Measurements from ENCODE around the gene COG5. TPM values are rescaled to one million over a fixed set of nuclear protein-coding genes. Genes with fewer than 3 reads are reported as not detected.

The COG5 gene
- total RNA-seq, 1 donor from 2014 or later: 63.4 TPM

DNA sequence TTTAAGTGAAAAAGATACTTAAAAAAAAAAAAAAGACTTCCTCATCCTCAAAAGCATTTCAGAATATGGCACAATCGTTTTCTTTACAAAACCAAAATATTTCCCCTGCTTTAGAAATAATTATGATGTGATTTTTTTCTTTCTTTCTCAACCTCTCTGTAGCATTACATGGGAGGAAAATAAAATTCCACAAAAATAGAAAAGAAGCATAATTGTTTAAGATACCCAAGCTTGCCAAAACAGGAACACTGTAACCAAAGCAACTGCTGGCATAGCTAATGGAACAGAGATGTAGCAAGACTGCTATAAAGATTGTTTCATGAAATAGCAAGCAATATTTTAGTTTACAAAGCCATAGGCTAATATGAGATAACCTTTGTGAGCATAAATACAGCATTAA is 169.4 kb downstream of the COG5 start:
- DNase-seq (ENCODE audit: low spot score): no peak

DNA sequence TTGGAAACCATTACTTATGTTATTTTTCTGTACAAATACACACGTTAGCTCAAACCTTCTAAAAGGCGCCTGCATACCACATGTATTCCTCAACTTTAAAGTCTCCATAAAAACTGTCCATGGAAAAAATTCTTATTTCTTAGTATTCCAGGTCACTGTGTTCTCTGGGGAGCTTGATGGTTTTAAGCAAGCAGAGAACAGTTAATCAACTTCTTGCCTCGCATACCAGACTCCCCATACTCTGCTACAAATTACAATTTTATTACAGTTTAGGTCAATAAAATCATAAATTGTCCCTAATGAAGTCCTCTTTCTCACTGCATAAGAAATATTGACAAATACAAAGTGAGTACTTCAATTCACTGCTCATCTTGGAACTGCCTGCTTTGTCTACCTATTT is 170.9 kb downstream of the COG5 start:
- no peak for DNase-seq (ENCODE audit: low spot score)

DNA sequence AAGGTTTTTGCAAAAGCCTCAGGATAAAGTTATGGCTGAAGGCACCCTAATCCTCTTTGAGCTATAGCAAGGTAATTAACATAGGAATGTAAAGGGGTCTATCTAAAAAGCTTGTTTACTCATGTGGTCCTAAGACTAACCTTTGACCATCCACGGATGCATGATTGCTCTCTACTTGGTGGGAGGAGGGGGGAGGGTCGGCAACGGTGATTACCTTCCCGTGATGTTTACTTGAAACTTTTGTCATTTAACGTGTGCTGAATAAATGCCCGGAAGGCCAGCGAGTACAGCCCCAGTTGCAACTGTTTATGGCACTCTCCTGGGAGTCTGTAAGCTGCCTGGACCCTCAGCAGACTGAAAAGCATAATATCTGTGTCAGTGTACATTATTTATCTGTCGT is 172.8 kb downstream of the COG5 start:
- DNase-seq (ENCODE audit: low spot score): no peak

DNA sequence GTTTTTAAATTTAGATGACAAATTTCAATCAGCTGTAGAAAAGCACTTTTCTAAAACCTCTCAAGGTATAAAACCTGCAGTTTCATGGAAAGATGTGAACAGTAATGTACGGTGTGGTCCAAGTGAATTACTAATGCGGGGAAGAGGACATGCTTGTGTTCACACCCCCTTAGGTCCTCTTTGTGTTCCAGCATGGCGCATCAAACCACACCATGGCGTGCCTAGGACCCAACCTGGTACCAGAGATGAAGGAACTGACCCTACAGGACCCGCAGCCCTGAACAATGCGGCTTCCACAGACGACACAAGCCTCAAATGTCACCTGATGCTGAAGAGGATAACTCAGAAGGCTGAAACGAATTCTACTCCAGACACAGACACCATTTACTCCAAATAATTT is 175.1 kb downstream of the COG5 start:
- no peak for DNase-seq (ENCODE audit: low spot score)

DNA sequence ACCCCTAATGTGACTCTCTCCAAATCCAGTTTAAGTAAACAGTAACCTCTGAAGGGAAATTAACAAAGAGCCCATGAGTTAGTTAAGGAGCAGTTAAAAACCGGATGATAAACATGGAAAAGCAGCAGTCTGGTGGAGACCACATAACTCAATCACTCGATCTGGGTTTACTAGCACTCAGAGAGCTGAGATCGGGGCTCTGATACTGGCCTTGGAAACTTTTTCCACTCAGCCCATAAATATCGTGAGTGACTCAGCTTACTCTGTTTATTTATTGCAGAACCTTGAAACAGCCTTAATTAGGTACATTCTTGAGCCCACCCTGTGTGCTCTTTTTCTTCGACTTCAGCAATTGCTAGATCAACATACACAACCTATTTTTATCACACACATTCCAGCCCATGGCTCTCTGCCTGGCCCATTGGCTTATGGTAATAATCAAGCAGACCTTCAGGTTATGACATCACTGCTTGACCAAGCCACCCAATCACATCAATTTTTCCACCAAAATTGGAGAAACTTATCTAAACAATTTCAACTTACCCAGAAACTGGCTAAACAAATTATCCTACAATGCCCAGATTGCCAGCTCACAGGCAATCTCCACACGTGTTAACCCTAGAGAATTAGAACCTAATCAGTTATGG is 176.0 kb downstream of the COG5 start:
- no peak for DNase-seq (ENCODE audit: low spot score)

DNA sequence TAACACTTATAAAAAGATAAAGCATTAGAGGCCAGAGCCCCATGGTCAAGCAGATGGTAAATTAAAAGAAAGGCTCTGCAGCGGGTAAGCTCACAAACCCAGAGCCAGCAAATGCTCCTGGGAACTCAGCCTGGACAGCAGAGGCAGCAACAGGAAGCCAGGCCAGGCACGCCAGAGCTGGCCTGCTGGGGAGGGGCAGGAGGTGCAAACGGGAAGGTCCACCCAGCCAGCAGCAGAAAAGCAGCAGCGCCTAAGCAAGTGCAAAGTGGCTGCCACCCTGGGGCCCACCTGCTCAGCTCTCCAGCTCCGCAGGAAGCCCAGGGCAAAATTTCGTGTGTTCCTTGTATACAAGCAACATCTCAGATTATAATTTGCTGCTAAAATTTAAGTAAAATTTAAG is 176.6 kb downstream of the COG5 start:
- DNase-seq (ENCODE audit: low spot score): peak; percentile 64

DNA sequence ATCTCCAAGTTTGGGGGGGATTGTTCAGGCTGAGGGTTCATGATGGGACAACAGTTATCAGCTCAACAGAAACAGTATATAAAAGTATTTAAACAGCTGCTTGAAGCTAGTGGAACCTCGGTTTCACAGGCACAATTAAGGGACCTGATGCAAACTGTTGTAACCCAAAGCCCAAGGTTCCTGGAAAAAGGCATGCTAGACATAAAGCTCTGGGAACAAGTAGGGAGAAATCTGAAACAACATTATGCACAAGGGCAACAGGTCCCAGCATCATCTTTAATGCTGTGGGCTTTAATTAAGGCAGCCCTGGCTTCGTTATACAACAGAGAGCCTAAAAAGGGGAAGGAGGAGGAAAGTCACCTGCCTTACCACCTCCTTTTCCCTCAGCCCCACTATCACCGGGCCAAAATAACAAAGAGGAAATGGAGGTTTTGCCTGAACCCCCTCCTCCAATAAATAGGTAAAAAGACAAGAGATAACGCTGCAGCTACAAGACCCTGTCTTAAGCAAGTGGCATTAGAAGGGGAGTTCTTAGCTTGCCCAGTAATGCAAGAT is 177.1 kb downstream of the COG5 start:
- no peak for DNase-seq (ENCODE audit: low spot score)

DNA sequence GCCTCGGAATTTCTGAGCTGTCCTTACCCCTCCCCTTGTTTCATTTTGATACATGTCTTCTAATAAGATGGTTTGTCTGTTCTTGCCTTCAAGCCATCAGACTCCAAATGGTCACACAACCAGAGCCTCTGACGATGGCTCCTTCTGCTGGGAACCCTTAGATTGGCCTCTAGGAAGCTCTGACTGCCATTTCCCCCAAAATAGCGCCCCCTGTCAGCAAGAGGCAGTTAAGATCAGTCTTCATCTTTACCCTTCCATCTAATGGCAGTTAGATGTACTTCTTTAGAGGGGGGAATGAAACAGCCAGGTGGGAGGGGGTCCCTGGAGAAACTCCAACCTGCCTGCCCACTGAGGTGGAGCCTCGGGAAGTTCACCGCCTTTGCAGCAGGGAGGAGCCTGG is 179.7 kb downstream of the COG5 start:
- DNase-seq (ENCODE audit: low spot score): no peak

DNA sequence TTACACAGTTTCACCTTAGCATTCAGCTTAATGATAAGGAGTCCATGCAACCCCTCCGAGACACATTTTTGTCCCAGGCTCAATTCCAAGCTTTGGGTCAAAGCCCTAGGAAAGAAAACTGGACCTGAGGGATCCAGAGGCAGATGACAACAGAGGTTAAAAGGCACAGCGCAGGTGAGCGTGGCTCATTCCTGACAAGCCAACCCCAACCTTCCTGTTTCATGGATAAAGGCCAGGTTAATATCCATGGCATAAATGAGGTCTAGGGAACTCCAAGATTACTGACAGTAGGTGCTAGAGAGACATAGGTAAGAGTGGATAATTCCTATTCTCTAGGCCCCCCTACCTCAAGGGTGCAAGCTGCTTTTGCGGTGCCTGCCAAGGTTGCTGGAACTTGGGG is 180.5 kb downstream of the COG5 start:
- DNase-seq (ENCODE audit: low spot score): no peak

DNA sequence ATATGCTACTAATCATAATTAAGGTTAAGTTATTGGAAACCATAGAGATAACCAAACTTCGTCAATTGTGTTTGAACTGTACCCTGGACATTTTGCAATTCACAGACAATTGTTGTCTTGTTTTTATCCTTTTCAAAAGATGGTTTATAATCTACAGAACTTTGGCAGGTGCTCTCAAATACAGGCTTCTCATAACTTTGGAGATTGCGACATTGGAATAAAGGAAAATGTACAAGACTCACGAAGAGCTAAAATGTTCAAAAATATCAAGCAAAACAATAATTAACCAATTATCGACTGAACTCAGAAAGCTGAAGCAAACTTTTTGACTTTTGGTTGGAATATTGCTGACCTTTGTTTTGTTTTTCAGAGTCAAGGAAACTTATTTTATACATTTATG is 182.3 kb downstream of the COG5 start:
- DNase-seq (ENCODE audit: low spot score): no peak

DNA sequence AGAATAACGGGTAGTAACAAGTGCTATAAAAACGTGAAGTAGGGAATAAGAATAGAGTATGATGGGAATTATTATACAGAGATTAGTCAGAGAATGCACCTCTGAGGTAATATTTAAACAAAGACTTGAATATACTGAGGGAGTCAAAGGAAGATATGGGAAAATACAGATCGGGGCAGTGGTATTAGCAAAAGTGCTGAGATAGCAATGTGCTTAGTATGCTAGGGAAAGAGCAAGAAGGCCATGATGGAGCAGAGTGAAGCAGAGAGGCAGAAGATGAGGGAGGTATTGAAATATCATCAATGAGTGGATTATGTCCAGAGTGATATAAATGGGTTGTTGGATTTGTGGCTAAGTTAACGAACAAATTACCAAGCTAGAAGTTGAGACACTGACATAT is 190.4 kb downstream of the COG5 start:
- no peak for DNase-seq (ENCODE audit: low spot score)

DNA sequence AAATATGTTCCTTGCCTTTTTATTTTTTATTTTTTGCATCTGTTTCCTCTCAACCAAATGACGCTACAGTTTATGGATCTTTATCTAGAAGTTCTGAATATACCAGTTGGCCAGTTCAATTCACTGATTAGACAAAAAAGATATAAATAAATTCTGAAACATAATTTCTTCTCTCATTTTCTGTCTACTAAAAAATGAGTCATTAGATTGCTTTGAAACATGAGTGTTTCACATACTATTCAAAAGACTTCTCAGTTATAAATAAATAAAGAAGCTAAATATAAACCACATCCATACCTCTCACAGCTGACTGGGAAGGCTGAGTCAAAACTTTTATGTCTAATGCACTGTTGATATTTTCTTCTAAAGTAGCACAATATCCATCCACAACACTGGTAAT is 191.4 kb downstream of the COG5 start:
- DNase-seq (ENCODE audit: low spot score): no peak

DNA sequence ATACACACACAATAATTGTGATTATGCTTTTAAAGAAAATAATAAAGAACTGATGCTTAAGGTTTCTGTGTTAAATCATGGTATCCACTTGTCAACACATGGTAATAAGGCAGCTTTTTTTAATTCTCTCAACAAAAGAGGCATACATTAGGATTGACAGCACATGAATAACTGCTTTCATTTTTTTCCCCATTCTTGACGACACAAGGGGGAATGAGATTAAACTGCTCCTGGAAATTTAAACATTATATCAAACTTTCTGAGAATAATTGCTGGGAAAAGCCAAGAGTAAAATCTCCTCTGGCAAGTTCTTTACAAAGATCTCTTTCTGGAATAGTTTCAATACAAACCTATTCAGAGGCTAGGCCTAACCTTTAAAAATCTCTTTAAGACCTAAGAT is 192.9 kb downstream of the COG5 start:
- no peak for DNase-seq (ENCODE audit: low spot score)

DNA sequence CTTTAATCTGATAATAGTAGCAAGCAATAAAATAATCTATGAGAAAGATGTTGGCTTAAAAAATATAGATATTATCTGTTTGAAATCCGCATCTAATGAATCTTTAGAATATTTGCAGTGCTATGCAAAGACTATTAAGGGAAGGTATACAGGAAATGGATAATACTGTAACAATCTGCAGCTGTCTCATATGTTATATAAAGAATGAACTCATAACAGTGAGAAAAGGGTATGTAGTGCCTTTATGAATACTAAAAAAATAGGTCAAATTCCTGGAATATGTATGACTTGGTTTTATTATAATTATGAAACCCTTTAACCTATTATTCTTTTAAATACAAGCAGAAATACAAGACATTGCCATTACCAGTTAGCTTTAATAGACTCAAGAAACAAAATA is 198.9 kb downstream of the COG5 start:
- DNase-seq (ENCODE audit: low spot score): no peak

DNA sequence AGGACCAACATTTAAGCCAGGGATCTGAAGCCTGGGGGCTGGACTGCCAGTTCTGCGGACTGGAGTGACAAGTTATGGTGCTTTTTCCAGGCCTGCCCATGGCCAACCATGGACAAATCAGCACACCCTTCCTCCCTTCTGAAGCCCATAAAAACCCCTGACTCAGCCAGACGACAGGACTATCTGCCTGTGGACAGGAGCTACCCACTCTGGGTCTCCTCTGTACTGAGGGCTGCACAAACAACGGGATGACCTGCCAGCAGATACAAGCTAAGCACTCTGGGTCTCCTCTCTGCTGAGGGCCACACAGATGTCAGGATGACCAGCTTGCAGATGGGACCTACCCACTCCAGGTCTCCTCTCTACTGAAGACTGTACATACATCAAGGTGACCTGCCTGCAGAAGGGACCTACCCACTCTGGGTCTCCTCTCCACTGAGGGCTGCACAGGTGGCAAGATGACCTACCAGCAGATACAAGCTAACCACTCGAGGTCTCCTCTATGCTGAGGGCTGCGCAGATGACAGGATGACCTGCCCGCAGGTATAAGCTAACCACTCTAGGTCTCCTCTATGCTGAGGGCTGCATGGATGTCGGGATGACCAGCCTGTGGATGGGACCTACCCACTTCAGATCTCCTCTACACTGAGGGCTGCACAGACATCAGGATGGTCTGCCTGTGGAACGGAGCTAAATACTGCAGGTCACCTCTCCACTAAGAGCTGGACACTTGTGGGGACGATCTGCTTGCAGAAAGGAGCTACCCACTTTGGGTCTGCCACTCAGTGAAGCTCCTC is 204.0 kb downstream of the COG5 start:
- DNase-seq (ENCODE audit: low spot score): no peak

DNA sequence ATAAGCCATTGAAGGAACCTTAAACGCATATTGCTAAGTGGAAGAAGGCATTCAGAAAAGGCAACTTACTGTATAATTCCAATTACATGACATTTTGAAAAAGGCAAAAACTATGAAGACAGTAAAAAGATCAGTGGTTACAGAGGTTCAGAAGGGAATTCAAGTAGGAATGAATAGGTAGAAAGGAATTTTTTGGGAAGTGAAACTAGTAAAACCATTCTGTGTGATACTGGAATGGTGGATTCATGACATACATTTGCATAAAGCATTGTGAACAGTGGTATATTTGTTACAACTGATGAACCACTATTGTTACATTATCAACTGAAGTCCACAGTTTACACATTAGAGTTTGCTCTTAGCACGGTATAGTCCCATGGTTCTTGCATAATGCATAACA is 208.1 kb downstream of the COG5 start:
- no peak for DNase-seq (ENCODE audit: low spot score)

DNA sequence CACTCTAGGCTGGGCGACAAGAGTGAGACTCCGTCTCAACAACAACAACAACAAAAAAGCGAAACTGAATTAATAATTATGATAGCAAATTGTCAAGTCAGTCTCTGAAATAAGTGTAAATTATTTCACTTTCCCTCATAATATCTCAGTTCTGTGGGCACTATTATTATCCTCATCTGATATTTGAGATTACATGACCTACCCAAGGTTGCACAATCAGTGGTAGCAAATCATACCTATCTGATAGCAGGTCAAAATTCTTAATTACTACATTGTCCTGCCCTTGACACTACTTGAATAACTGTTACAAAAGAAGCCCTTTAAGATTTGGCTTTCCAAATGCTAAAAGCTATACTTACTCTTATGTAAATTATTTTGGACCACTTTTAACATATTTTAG is 209.1 kb downstream of the COG5 start:
- DNase-seq (ENCODE audit: low spot score): no peak

DNA sequence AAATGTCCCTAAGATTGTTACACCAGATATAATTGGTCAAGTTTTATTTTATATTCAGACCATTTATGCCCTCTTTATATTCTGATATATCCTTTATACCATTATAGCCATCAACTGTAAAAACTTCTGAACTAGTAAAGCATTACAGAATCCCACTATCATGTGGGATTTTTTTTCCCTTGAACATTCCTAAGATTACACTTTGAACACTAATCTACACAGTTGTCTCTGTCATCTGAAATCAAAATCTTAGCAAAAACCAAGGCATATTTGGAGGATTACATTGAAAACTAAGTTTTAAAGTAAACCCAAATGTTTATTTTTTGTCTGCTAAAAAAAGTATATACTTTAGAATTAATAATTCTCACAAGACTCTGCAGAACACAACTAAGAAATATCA is 210.0 kb downstream of the COG5 start:
- no peak for DNase-seq (ENCODE audit: low spot score)

DNA sequence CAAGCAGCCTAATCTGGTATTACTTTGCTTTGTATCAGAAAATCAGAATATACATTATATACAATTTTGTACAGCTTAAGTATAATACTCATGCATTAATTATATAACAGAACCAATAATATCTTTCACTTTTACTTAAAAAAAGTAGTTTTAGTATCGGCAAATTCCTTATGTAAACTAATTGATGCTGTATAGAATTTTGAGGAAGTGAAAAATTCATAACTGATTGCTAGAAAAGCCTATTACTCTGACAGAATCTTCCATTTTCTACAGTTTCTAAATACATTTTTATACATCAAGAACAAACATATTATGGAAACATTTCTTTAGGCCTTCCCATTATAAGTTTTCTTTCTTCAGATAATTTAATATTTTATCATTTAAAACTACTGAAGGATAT is 217.8 kb downstream of the COG5 start:
- DNase-seq (ENCODE audit: low spot score): no peak

DNA sequence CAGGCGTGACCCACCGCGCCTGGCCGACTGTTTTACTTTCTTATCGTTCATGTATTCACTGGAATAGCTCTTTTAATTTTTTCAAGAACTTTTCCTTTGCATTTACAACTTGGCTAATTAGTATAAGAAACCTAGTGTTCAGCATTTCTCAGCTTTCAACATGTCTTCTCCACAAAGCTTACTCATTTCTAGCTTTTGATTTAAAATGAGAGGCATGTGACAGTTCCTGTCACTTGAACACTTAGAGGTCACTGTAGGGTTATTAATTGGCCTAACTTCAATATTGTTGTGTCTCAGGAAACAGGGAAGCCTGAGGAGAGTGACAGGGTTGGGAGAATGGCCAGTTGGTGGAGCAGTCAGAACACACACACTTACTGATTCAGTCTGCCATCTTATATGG is 218.9 kb downstream of the COG5 start:
- DNase-seq (ENCODE audit: low spot score): no peak

DNA sequence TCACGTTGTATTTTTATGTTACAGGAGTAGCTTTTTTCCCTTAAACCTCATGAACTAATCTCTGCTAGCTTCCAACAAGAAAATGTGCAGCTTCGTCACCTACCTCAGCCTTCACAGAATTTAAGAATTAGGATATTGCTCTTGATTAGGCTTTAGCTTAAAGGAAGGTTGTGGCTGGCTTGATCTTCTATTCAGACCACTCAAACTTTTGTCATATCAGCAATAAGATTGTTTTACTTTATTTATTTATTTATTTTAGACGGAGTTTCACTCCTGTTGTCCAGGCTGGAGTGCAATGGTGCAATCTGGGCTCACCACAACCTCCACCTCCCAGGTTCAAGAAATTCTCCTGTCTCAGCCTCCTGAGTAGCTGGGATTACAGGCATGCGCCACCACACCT is 219.4 kb downstream of the COG5 start:
- no peak for DNase-seq (ENCODE audit: low spot score)

DNA sequence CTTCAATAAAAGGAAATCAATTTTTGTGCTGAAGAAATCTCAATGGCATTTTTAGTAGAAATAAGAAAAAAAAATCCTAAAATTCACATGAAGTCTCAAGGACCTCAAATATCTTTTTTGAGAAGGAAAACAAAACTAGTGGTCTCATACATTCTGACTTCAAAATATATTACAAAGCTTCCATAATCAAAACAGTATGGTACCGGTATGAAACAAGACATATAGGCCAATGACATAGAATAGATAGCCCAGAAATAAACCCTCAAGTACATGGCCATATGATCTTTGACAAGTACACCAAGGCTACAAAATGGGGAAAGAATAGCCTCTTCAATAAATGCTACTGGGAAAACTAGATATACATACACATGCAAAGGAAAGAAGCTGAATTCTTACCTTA is 225.6 kb downstream of the COG5 start:
- DNase-seq (ENCODE audit: low spot score): no peak

DNA sequence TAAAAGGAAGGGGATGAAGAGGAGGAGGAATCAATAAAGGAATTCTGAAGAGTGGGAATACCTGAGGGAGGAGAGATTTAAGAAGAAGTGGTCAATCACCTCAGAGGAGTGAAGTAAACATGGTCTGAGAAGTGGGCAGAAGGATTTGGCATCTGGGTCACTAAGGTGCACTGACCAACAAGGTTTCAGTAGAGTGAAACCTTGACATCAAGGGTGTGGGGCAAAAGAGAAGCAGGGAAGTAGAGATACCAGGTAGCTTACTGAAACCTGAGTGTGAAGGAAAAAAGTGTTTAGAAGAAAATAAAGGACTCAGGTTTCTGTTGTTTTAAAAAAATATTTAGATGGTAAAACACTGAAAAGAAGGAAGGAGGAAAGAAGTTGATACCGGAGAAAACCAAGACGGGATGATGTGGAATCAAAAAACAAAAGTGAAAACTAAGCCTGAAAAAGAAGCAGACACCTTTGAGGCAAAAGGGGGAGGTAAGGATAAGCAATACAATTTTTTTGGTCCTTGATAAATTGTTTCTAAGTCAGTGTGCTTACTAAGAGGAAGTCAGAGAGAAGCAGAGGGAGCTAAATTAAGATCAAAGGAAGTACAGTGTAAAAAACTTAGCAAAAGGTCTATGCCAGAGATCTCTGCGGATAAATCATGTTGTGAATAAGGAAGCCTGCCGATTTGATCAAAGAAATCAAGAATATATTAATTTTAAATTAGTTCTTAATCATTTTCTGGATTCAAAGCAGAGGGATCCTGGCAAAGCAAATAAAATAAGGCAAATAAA is 231.0 kb downstream of the COG5 start:
- DNase-seq (ENCODE audit: low spot score): no peak

Data from ureter (tissue), 1 donor.